IMR-90 (cell line): ENCODE results near the gene LEP. TPM values are rescaled to one million over a fixed set of nuclear protein-coding genes. Genes with fewer than 3 reads are reported as not detected.

Source experiments
- ATAC-seq: fragments of 200-7000 bp; cut with Tn5 transposase; 2 replicates; pipeline ENCODE4 v1.9.1; 2020; ENCODE audit warnings: low read depth, mild to moderate bottlenecking, moderate library complexity
- BruUV-seq: library from RNA; stranded (reverse); fragments of 400-500 nt; replicated peaks from 2 replicates; lab custom pipeline; 2021; lab: Mats Ljungman, UMichigan
- CTCF ChIA-PET: fragments of 300-600 bp; formaldehyde crosslinking; extraction: SDS; loops from one replicate; lab custom pipeline; 2021; ENCODE audit warnings: antibody characterized with exemption; lab: Yijun Ruan, JAX
- POLR2A ChIA-PET: fragments of 300-600 bp; sonication (Branson Sonifier 250); formaldehyde crosslinking; loops from one replicate; lab custom pipeline; 2022; ENCODE audit warnings: antibody characterized with exemption; ENCODE audit not compliant: unreplicated experiment; lab: Charles Lee
- DNase-seq: peaks from one replicate; pipeline ENCODE4 v3.0.0; 2013
- H2AFZ ChIP-seq: replicated peaks from 2 replicates; pipeline ENCODE3; 2013; ENCODE audit warnings: low read length, mild to moderate bottlenecking; ENCODE audit not compliant: poor library complexity
- H2AK5ac ChIP-seq: 2 replicates; pipeline ENCODE4 v1.6.1; 2013; ENCODE audit warnings: low read depth, low read length, inconsistent platforms
- H2AK9ac ChIP-seq: replicated peaks from 2 replicates; pipeline ENCODE3; 2013; ENCODE audit warnings: mild to moderate bottlenecking, low read depth, low read length, moderate library complexity; ENCODE audit not compliant: poor library complexity
- H2BK120ac ChIP-seq: 2 replicates; pipeline ENCODE4 v1.6.1; 2013; ENCODE audit warnings: low read depth, low read length, inconsistent platforms
- H2BK15ac ChIP-seq: 3 replicates; pipeline ENCODE4 v1.6.1; 2013; ENCODE audit warnings: low read depth, low read length, inconsistent platforms
- H2BK20ac ChIP-seq: 2 replicates; pipeline ENCODE4 v1.6.1; 2013; ENCODE audit warnings: low read depth, mild to moderate bottlenecking, inconsistent platforms, low read length, moderate library complexity
- H2BK5ac ChIP-seq: 2 replicates; pipeline ENCODE4 v1.6.1; 2013; ENCODE audit warnings: mild to moderate bottlenecking, low read depth, low read length, inconsistent platforms; ENCODE audit not compliant: poor library complexity, severe bottlenecking
- H3K14ac ChIP-seq: replicated peaks from 2 replicates; pipeline ENCODE4 v1.6.1; 2013; ENCODE audit warnings: low read depth, low read length, inconsistent platforms
- H3K18ac ChIP-seq: 2 replicates; pipeline ENCODE4 v1.6.1; 2013; ENCODE audit warnings: low read depth, low read length, control low read depth
- H3K23ac ChIP-seq: 2 replicates; pipeline ENCODE4 v1.6.1; 2013; ENCODE audit warnings: low read depth, low read length, inconsistent platforms
- H3K27ac ChIP-seq: 2 replicates; pipeline ENCODE4 v1.5.1; 2013; ENCODE audit warnings: mild to moderate bottlenecking, control low read depth, low read length; ENCODE audit not compliant: insufficient read depth
- H3K27me3 ChIP-seq: 2 replicates; pipeline ENCODE4 v1.6.1; 2013; ENCODE audit warnings: low read length; ENCODE audit not compliant: control insufficient read depth, insufficient read depth
- H3K36me3 ChIP-seq: 2 replicates; pipeline ENCODE4 v1.6.1; 2013; ENCODE audit warnings: low read length, mixed read lengths; ENCODE audit not compliant: control insufficient read depth, insufficient read depth
- H3K4ac ChIP-seq: 2 replicates; pipeline ENCODE4 v1.6.1; 2013; ENCODE audit warnings: low read depth, low read length, inconsistent platforms
- H3K4me1 ChIP-seq: 2 replicates; pipeline ENCODE4 v1.6.1; 2013; ENCODE audit warnings: low read length, mixed read lengths; ENCODE audit not compliant: control insufficient read depth, insufficient read depth
- H3K4me2 ChIP-seq: 2 replicates; pipeline ENCODE4 v1.6.1; 2013; ENCODE audit warnings: low read depth, mild to moderate bottlenecking, control low read depth, low read length, moderate library complexity
- H3K4me3 ChIP-seq: 2 replicates; pipeline ENCODE4 v1.5.1; 2013; ENCODE audit warnings: low read depth, mild to moderate bottlenecking, control low read depth, low read length, moderate library complexity; ENCODE audit not compliant: insufficient read depth
- H3K56ac ChIP-seq: 2 replicates; pipeline ENCODE4 v1.6.1; 2013; ENCODE audit warnings: low read length, inconsistent platforms; ENCODE audit not compliant: insufficient read depth; ENCODE audit errors: extremely low read depth
- H3K79me1 ChIP-seq, 2 experiments: 2 replicates each; pipeline ENCODE4 v1.6.1; 2013; ENCODE audit warnings: low read length in 2 of 2, inconsistent platforms in 1 of 2, low read depth in 1 of 2
- H3K9ac ChIP-seq: 2 replicates; pipeline ENCODE4 v1.6.1; 2013; ENCODE audit warnings: low read depth, low read length, control low read depth
- H3K9me1 ChIP-seq: 2 replicates; pipeline ENCODE4 v1.6.1; 2013; ENCODE audit warnings: low read length, inconsistent platforms; ENCODE audit not compliant: insufficient read depth
- H3K9me3 ChIP-seq: 2 replicates; pipeline ENCODE4 v1.6.1; 2013; ENCODE audit warnings: low read length; ENCODE audit not compliant: control insufficient read depth, insufficient read depth
- H4K20me1 ChIP-seq: 2 replicates; pipeline ENCODE4 v1.6.1; 2013; ENCODE audit warnings: low read length, inconsistent platforms; ENCODE audit not compliant: insufficient read depth
- H4K5ac ChIP-seq: 2 replicates; pipeline ENCODE4 v1.6.1; 2013; ENCODE audit warnings: mild to moderate bottlenecking, low read depth, low read length, control low read depth
- H4K8ac ChIP-seq, 2 experiments: 2 replicates each; pipeline ENCODE4 v1.6.1; 2013; ENCODE audit warnings: low read depth in 2 of 2, low read length in 2 of 2, control low read depth in 1 of 2, inconsistent platforms in 1 of 2
- H4K91ac ChIP-seq: 2 replicates; pipeline ENCODE4 v1.6.1; 2013; ENCODE audit warnings: low read depth, low read length, inconsistent platforms; ENCODE audit not compliant: insufficient read depth
- BHLHE40 ChIP-seq: fragments of 150-350 bp; IDR thresholded peaks from 2 replicates; pipeline ENCODE4 v1.6.1; 2016; ENCODE audit warnings: mild to moderate bottlenecking, low read depth, low read length
- CEBPB ChIP-seq: IDR thresholded peaks from 2 replicates; pipeline ENCODE4 v1.6.1; 2012; ENCODE audit warnings: low read depth, low read length, improper control_type of control experiment
- CHD1 ChIP-seq: IDR thresholded peaks from 2 replicates; pipeline ENCODE4 v1.6.1; 2012; ENCODE audit warnings: low read depth, low read length, improper control_type of control experiment
- CTCF ChIP-seq: conservative IDR thresholded peaks from 2 replicates; pipeline ENCODE4 v1.5.1; 2012; ENCODE audit warnings: mild to moderate bottlenecking, low read depth, low read length, improper control_type of control experiment
- ELK1 ChIP-seq: fragments of 150-350 bp; IDR thresholded peaks from 2 replicates; pipeline ENCODE4 v1.6.1; 2016; ENCODE audit warnings: low read depth, mild to moderate bottlenecking, low read length, moderate library complexity, borderline replicate concordance
- FOS ChIP-seq: fragments of 150-350 bp; IDR thresholded peaks from 2 replicates; pipeline ENCODE4 v1.6.1; 2016; ENCODE audit warnings: low read depth, low read length
- MXI1 ChIP-seq: IDR thresholded peaks from 2 replicates; pipeline ENCODE4 v1.6.1; 2012; ENCODE audit warnings: low read depth, mild to moderate bottlenecking, low read length, moderate library complexity, borderline replicate concordance
- NFE2L2 ChIP-seq: fragments of 150-350 bp; IDR thresholded peaks from 2 replicates; pipeline ENCODE4 v1.6.1; 2016; ENCODE audit warnings: low read depth, mild to moderate bottlenecking, low read length
- POLR2A ChIP-seq: IDR thresholded peaks from 2 replicates; pipeline ENCODE4 v1.6.1; 2012; ENCODE audit warnings: mild to moderate bottlenecking, low read depth, low read length
- RAD21 ChIP-seq: IDR thresholded peaks from 2 replicates; pipeline ENCODE4 v1.6.1; 2012; ENCODE audit warnings: low read length, improper control_type of control experiment
- RCOR1 ChIP-seq: IDR thresholded peaks from 2 replicates; pipeline ENCODE4 v1.6.1; 2012; ENCODE audit warnings: mild to moderate bottlenecking, low read length, improper control_type of control experiment; ENCODE audit not compliant: insufficient replicate concordance
- RFX5 ChIP-seq: IDR thresholded peaks from 2 replicates; pipeline ENCODE4 v1.8.0; 2012; ENCODE audit warnings: low read depth, mild to moderate bottlenecking, low read length, moderate library complexity
- SMC3 ChIP-seq: fragments of 150-350 bp; IDR thresholded peaks from 2 replicates; pipeline ENCODE4 v1.6.1; 2016; ENCODE audit warnings: low read depth, mild to moderate bottlenecking, antibody characterized with exemption, low read length, moderate library complexity
- WGBS, 2 experiments: methylation state at CpG; one replicate each; pipeline versions ENCODE4 v1.1.5 to v1.1.7; 2013; ENCODE audit warnings: missing lambda C conversion rate in 2 of 2; ENCODE audit not compliant: insufficient read length in 1 of 2; ENCODE audit errors: extremely low coverage in 2 of 2; 5-methylcytosine and 5-hydroxymethylcytosine counted together
- dilution Hi-C: fragments of 300-500 bp; cut with HindIII; formaldehyde crosslinking; loops from one replicate; pipeline ENCODE4 v1.14.3; 2018; ENCODE audit warnings: low sequenced_read_pairs; ENCODE audit not compliant: unreplicated experiment
- in situ Hi-C: fragments of 300-500 bp; cut with MboI; formaldehyde crosslinking; loops from 3 replicates; pipeline ENCODE4 v1.14.3; 2019; ENCODE audit warnings: low sequenced_read_pairs, inconsistent platforms, mixed read lengths
- intact Hi-C: fragments of 100-400 bp; cut with micrococcal nuclease; formaldehyde crosslinking; loops from 2 replicates; pipeline ENCODE4 v1.10.0; 2022
- polyA plus RNA-seq, 3 experiments: library from polyadenylated mRNA; depleted of rRNA; stranded (reverse); fragments of >200 nt; gene quantifications; 2 replicates each; pipeline ENCODE4 v1.2.3, GENCODE V29; 2012; ENCODE audit warnings: low replicate concordance in 1 of 3
- total RNA-seq: library from RNA; depleted of rRNA; stranded (reverse); fragments of >200 nt; gene quantifications from 2 replicates; pipeline ENCODE4 v1.2.3, GENCODE V29; 2012

LEP gene
- total and polyA plus RNA-seq, 2 of the 4 experiments (the other 2 are of a cell fraction), result not detected

- no peak for ATAC-seq
- dilution Hi-C loops, result no loop called here
- no TSS peak for BruUV-seq
These were observed 6.5 kb upstream of the LEP start for GRCh38 chr7:128234476-128235026.

More at GRCh38 chr7:128234476-128235026, 6.5 kb upstream of the LEP start:
- H3K56ac ChIP-seq, result no peak overlapping the region
- no peak overlapping the region for H2BK20ac ChIP-seq
- no peak overlapping the region for H3K4ac ChIP-seq
- no peaks in the 10 kb centered on the region for H4K20me1 ChIP-seq
- intact Hi-C loops, result no loop called here
- no peaks in the 10 kb centered on the region for H3K4me1 ChIP-seq
- H3K27ac ChIP-seq, result no peak overlapping the region
- H3K9me1 ChIP-seq, result no peaks in the 10 kb centered on the region
- no peak overlapping the region for H3K18ac ChIP-seq
- no peak overlapping the region for H2BK5ac ChIP-seq
- no peak overlapping the region for H2AK9ac ChIP-seq
- CTCF ChIA-PET, result no interaction called here
- H3K14ac ChIP-seq, result no peak overlapping the region
- no peak overlapping the region for H4K91ac ChIP-seq
- H3K9me3 ChIP-seq, result 0 out of 2 replicates have a peak, but pooled peaks cover 3% of the 10 kb centered on the region
- in situ Hi-C loops, result no loop called here
- no peak overlapping the region for H4K8ac ChIP-seq
- POLR2A ChIA-PET, result no interaction called here
- TF ChIP-seq CEBPB (no peak), MXI1 (no peak), RAD21 (no peak), CHD1 (no peak), NFE2L2 (no peak), FOS (no peak), SMC3 (no peak), RFX5 (no peak), CTCF (no peak), ELK1 (no peak), POLR2A (no peak), RCOR1 (no peak), BHLHE40 (no peak)
- no peak overlapping the region for H2AK5ac ChIP-seq
- no peaks in the 10 kb centered on the region for H3K79me1 ChIP-seq
- H2BK15ac ChIP-seq, result no peak overlapping the region
- no peak overlapping the region for H4K5ac ChIP-seq
- WGBS, 2 experiments, result 91% methylated on average over 5 of the region's 9 CpGs; no CpG with 5 or more reads in 1 of the 2 experiments
- H2BK120ac ChIP-seq, result no peak overlapping the region
- H3K23ac ChIP-seq, result no peak overlapping the region
- H3K4me2 ChIP-seq, result no peak overlapping the region
- H3K9ac ChIP-seq, result no peak overlapping the region
- H3K27me3 ChIP-seq, result peaks cover 45% of the 10 kb centered on the region
- H3K36me3 ChIP-seq, result no peaks in the 10 kb centered on the region
- H3K4me3 ChIP-seq, result no peak overlapping the region
- no peak for DNase-seq
- H2AFZ ChIP-seq, result no peak overlapping the region
